Stimulated activated CD8-positive, alpha-beta memory T cell treated with anti-CD3 and anti-CD28 coated beads, Interleukin-15, amount 100 ng/mL, for 4 hours (primary cell): ENCODE data around the gene KLF18.
"Not testable (repeated sequence)": the region's sequence is repeated elsewhere in the genome, so short reads cannot be mapped to it uniquely, and the experiment has no call there.

Source experiments
- DNase-seq, 2 donors: peaks; one replicate each; pipeline ENCODE4 v3.0.0-alpha.2; 2020; ENCODE audit warnings: low read depth in 2 of 2

The KLF18 gene

DNA sequence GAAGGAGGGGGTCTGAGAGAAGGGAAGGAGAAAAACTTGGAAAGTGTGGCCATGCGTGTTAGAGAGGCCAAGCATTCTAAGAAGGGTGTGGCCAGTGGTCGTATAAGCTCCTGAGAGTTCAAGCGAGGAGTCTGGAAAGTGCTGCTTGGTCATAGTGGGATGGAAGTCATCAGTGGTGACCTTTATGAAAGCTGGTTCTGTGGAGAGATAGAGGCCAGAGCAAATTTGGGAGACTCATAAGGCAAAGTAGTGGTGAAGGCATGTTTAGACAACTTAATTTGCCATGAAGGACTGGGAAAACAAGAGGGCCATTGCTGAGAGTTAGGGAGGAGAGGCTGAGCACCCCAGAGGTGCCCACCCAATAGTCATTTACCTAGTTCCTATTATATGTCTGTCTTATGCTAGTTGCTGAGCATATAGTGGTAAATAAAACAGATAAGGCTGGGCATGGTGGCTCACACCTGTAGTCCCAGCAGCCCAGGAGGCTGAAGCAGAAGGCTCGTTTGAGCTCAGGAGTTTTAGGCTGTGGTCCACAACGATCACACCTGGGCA lies 21.0 kb downstream of the KLF18 start:
- no peak for DNase-seq

DNA sequence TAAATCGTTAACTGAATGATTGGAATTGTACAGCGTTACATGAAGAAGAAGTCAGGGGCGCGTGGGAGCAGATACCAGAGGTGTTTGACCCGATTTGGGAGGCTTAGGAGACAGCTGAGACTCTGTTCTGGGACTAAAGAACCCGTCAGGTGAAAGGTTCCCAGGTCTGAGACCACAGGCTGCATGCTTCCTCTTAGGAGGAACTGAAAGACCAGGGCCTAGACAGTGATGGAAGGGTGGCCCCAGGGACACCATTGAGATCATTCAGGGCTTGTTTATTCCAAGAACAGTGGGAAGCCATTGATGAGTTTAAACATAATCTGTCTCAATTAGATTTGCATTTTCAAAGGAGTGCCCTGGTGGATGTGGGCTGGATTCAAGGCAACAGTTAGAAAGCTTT lies 21.9 kb downstream of the KLF18 start:
- DNase-seq = no peak

GRCh38 chr1:44118682-44119081 lies 22.7 kb downstream of the KLF18 start, which contains the start of gene KLF17:
Gene KLF17, plus strand, starts transcription at chr1:44118821. Its CDS starts 87 bp downstream, at chr1:44118908.
- no peak for DNase-seq

DNA sequence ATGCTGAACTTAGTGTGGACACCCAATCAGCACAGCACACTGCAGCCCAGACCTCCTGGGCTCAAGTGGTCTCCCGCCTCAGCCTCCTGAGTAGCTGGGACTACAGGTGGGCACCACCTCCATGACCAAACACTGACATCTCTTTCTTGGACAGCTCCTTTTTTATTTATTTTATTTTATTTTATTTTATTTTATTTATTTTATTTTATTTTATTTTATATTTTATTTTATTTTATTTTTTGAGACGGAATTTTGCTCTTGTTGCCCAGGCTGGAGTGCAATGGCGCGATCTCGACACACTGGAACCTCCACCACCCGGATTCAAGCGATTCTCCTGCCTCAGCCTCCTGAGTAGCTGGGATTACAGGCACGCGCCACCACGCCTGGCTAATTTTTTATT lies 24.2 kb downstream of the KLF18 start:
- DNase-seq = not testable (repeated sequence)

DNA sequence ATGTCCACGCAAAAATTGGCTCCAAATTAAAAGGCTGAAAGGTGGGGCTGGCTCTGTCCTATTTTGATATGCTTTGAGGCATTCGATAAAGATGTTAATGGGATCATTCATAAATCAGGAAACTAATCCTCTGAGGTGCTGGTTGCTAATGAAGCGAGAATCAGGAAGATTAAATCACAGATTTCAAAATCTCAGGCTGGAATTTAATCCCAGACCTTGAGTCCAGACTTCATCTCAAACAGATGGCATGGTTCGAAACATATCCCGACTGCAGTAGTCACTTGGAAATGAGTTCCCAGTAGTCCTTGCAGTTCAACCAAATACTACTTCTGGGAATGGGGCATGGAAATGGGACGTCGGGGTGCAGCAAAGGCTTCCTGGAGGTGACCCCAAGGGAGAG lies 27.3 kb downstream of the KLF18 start:
- no peak for DNase-seq

GRCh38 chr1:44113095-44113609 lies 28.3 kb downstream of the KLF18 start:
- DNase-seq = no peak

DNA sequence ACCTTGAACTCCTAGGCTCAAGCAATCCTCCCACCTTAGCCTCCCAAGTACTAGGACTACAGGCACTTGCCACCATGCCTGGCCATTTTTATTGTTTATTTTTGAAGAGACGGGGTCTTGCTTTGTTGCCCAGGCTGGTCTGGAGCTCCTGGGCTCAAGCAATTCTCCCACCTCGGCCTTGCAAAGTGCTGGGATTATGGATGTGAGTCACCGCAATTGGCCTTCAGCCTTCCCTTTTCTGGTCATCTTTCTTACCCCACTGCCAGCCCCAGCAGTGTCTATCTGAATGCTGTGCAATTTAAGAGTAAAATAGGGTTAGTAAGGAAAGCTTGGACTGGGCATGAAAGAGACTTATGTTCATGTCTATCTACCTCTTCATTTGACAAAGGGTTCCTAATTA lies 28.9 kb downstream of the KLF18 start:
- DNase-seq = no peak

DNA sequence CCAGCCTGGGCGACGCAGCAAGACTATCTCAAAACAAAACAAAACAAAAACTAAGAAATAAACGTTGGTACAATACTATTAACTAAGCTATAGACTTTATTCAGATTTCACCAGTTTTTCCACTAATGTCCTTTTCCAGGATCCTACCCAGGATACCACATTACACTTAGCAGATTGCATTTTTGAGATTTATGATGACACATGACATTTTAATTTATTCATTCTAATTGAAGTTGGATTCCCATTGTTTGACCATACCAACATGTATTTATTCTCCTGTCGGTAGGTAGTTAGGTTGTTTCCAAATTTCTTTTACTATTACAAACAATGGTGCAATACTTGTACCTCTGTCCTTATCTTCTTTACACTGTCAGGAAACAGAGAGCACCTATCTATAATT lies 29.6 kb downstream of the KLF18 start:
- DNase-seq = no peak

DNA sequence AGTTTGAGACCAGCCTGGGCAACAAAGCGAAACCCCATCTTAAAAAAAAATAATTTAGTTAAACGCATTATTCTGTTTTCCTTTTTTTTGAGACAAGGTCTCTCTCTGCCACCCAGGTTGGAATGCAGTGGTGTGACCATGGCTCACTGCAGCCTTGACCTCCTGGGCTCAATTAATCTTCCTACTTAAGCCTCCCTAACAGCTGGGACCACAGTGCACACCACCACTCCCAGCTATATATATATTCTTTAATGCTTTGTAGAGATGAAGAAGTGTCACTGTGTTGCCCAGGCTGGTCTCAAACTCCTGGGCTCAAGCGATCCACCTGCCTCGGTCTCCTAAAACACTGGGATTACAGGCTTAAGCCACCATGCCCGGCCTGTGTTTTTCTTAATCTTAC lies 30.5 kb downstream of the KLF18 start:
- no peak for DNase-seq

DNA sequence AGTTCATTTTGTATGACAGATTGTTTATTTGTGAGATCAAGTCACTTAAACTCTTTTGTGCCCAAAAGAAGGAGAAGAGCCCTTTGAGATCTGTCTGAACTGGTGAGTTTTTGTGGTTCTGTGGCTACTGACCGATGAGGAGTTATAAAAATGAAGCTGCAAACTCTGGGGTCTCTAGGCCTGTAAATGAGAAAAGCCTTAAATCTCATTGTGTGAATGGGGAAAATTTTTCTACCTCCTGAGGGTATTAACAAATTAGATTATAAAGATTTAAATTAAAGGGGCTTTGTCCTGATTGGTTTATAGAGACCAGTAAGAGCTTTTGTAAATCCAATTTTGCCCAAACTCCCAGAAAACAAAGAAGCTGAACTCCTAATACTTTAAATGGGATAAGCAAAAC lies 32.5 kb downstream of the KLF18 start:
- DNase-seq = no peak

DNA sequence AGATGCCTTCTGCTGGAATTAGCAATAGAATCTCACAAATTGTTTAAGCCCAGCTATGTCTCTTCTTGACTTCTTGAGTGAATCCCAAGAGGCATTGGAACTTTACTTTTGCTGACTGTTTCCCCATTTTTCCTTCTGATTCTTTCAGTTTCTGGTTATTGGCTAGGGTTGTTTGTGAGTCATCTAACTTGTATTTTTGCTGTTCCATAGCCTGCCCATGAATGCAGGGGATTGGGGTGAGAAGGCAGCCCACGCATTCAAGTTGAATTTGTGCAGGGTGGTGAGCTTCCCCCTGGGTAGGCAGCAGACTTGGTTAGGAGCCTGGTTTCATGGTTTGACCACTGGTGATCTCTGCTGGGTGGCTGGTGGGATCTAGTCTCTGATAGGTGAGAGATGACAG lies 33.2 kb downstream of the KLF18 start:
- DNase-seq = no peak

DNA sequence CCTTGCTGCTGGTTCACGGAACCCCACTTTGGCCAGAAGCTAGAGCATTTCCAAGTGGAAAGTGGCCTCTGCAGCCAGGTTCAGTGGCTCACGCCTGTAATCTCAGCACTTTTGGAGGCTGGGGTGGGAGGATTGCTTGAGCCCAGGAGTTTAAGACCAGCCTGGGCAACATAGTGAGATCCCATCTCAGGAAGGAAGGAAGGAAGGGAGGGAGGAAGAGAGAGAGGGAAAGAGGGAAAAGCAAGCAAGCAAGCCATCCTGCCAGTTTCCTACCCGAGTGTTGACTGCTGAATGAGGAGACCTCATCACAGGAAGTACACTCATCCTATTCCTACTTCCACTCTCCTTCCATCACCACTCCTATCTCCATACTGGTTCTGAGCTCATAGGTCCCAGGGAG lies 35.6 kb downstream of the KLF18 start:
- DNase-seq = no peak

DNA sequence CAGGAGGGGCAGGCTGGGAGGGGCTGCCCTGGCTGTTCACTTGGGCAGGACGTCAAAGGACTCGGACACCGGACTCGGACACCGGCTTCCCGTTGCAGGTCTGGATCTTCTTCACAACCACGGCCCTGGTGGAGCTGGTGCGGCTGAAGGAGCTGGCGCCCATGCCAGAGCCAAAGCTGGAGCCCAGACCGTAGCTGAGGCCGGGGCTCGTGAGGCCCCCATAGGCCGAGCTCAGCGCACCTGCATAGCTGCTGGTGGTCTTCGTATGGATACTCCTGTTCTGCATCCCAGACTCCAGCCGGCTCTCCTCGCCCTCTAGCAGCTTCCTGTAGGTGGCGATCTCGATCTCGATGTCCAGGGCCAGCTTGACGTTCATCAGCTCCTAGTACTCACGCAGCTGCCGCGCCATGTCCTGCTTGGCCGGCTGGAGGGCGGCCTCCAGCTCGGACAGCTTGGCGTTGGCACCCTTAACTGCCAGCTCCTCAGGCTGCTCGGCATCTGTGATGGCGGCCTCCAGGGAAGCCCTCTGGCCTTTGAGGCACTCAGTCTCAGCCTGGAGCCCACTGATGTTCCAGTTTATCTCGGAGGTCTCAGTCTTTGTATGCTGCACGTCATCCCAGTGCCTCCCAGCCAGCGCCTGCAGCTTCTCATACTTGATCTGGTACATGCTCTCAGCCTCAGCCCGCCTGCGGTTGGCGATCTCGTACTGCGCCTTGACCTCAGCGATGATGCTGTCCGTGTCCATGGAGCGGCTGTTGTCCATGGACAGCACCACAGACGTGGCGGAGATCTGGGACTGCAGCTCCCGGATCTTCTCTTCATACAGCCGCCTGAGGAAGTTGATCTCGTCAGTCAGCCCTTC lies 37.9 kb downstream of the KLF18 start:
- DNase-seq = no peak

DNA sequence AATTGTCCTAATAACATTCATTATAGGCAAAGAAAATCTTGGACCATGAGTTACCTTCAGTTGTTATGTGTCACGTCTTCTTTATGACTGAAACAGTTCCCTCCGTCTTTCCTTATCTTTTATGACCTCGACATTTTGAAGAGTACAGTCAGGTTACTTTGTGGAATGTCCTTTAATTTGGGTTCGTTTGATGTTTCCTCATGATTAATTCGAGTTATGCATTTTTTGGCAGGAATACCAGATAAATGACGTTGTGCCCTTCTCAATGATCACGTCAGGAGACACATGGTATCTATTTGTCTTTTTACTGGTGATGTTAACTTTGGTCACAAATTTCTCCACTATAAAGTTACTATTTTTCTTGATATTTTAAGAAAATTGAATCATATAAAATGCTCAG lies 40.1 kb downstream of the KLF18 start:
- no peak for DNase-seq

DNA sequence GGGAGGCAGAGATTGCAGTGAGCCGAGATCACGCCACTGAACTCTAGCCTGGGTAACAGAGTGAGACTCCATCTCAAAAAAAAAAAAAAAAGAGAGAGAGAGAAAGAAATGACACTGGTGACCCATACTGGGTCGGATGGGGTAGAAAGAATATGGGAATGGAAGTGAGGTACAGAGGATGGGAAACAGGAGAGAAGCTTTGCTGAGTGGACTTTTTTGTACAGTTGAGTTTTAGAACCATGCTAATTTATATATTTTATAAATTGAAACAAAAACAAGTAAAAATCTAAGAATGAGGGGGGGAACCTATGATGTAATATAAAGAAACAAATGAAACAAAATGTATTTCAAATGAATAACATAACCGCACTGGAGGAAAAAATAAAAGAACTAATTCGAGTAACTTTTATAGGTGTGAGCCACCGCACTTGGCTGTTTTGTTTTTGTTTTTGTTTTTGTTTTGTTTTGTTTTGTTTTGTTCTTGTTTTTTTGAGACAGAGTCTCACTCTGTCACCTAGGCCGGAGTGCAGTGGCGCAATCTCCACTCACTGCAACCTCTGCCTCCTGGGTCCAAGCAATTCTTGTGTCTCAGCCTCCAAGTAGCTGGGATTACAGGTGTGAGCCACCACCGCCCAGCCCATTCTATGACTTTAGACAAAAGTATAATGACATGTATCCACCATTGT lies 41.1 kb downstream of the KLF18 start:
- DNase-seq = no peak

- DNase-seq = no peak
Observed at GRCh38 chr1:44094047-44094446, 47.4 kb downstream of the KLF18 start.

DNA sequence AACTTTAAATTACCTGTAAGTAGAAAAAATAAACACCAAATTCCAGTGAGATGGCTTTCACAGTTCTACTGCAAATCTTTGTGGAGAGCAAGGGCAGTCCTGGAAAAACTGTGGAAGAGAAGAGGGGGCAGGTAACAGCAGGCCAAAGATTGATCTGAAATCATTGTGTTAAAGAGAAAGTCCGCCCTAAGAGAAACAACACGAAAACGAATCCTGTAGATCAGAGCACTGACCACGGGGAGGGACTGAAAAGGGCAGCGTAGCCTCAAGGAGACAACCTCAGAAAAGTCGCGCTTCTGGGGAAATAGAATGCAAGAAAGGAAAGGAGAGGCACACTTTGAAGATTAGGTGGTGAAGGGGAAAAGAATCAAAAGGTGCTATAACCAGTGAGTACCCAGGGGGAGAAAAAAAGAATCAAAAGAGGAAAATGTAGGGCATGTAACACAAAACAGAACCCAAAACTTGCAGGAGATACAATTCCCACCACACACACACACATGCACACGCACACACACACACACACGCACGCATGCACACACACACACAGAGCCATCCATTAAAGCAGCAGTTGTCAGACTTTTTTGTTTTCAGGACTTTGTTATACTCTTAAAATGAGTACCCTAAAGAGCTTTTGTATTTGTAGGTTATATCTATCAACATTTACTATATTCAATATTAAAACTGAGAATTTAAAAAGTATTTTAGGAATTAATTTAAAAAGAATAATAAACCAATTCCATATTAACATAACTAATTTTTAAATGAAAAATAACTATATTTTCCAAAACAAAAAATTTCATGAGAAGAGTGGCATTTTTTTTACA lies 50.8 kb downstream of the KLF18 start:
- DNase-seq = no peak

DNA sequence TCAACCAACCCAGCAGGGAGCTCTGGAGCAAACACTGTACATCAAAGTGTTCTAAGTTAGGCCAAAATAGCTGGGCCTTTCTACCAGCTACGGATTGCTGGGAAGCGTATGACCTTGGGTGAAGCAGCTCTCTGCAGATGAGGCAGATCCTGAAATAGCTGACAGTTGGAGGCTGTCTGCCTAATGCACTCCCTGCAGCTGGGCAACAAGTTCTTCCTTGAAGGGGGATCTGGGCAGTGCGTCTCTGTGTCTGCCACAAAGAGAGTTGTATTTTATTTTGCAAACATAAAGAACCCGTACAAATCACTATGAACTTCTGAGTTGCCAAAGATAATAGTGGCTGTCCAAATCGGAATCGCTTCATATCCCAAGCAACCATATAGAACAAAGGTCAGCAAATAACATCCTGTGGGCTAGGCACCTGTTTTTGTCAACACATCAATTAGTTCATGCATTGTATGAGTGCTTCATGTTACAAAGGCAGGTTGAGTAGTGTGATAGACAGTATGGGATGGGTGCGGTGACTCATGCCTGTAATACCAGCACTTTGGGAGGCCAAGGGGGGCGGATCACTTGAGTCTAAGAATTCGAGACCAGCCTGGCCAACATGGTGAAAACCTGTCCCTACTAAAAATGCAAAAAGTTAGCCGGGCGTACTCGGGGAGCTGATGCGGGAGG lies 51.9 kb downstream of the KLF18 start:
- DNase-seq = no peak
